Measurements from ENCODE around the gene ASTN1.

DNA sequence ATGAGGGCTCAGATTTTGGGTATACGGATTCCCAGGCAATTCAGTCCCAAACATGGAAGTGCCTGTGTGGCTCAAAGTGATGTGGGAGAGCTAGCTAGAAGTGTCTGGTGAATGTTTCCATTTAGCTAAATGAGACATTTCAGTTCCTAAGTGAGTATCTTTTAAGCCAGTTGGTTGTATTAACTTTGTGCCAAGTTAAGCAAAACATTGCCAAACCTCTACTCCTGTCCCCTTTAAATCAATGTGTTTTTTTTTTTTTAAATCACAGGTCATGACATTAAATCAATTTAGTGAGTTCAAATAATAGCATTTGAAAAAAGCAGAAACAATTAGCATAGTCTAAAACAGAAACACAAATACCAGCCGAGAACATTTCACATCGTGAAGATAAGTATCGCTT, 230.1 kb downstream of the ASTN1 start:
- TF ChIP-seq POLR2AphosphoS5 (IDR thresholded peaks at IDR 0.05), result no peak
- TF ChIP-seq CTCF (IDR thresholded peaks at IDR 0.05), result no peak
